ENCODE results near the gene ANO4. TPM values are rescaled to one million over a fixed set of nuclear protein-coding genes. Genes with fewer than 3 reads are reported as not detected.
"Not testable (repeated sequence)": the region's sequence is repeated elsewhere in the genome, so short reads cannot be mapped to it uniquely, and the experiment has no call there.

The ANO4 gene
- total RNA-seq, 2 donors from 2014 or later = 0.19 to 0.32 TPM

GRCh38 chr12:101127521-101128219, 333.1 kb downstream of the ANO4 start:
- Histone ChIP-seq H3K9me3 (no peaks in the 10 kb centered on the region), H3K4me1 (no peaks in the 10 kb centered on the region), H3K4me3 (no peak overlapping the region), H3K27me3 (no peaks in the 10 kb centered on the region), H3K36me3 (no peaks in the 10 kb centered on the region), H3K27ac (no peak overlapping the region), H3K9ac (ENCODE audit: low read depth in 2 of 2, low read length in 2 of 2) (no peak overlapping the region)
- TF ChIP-seq CTCF (IDR thresholded peaks at IDR 0.05) = no peak
- intact Hi-C loops (cut with DNase I) = no loop called here
- no peak for DNase-seq

DNA sequence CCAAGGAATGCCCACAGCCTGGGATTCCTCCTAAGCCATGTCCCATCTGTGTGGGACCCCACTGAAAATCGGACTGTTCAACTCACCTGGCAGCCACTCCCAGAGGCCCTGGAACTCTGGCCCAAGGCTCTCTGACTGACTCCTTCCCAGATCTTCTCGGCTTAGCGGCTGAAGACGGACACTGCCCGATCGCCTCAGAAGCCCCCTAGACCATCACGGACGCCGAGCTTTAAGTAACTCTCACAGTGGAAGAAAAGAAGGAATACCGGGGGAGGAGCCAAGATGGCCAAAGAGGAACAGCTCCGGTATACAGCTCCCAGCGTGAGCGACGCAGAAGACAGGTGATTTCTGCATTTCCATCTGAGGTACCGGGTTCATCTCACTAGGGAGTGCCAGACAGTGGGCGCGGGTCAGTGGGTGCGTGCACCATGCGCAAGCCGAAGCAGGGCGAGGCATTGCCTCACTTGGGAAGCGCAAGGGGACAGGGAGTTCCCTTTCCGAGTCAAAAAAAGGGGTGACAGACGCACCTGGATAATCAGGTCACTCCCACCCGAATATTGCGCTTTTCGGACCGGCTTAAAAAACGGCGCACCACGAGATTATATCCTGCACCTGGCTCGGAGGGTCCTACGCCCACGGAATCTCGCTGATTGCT, 351.3 kb downstream of the ANO4 start:
- H3K4me3 ChIP-seq; H3K4me1 ChIP-seq; H3K9ac ChIP-seq (ENCODE audit: low read depth in 2 of 2, low read length in 2 of 2); H3K27me3 ChIP-seq; DNase-seq; H3K27ac ChIP-seq; H3K36me3 ChIP-seq; intact Hi-C loops (cut with DNase I); H3K9me3 ChIP-seq: not testable (repeated sequence)

DNA sequence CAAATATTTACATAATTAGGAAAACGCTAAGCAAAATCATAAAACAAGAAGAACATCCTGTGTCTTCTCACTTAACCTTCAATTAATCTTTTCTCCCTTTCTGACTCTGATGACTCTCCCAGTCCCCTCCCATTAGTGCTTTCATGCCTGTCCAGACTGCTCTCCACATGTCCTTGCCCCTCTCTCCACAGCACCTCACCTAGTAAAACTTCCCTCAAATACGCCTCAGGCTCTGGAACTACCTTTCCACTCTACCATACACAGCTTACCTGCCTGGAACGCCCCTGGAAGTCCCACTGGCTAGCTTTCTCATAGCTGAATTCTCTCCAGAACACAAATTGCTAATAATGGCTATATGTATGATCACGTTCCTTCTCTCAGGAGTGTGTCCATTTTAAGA, 370.7 kb downstream of the ANO4 start:
- intact Hi-C loops (cut with DNase I) = no loop called here
- no peaks in the 10 kb centered on the region for H3K27me3 ChIP-seq
- no peak overlapping the region for H3K27ac ChIP-seq
- no peak for TF ChIP-seq CTCF (IDR thresholded peaks at IDR 0.05)
- no peaks in the 10 kb centered on the region for H3K36me3 ChIP-seq
- no peak overlapping the region for H3K4me3 ChIP-seq
- DNase-seq = no peak
- no peak overlapping the region for H3K9ac ChIP-seq (ENCODE audit: low read depth in 2 of 2, low read length in 2 of 2)
- no peaks in the 10 kb centered on the region for H3K4me1 ChIP-seq
- H3K9me3 ChIP-seq = no peaks in the 10 kb centered on the region

DNA sequence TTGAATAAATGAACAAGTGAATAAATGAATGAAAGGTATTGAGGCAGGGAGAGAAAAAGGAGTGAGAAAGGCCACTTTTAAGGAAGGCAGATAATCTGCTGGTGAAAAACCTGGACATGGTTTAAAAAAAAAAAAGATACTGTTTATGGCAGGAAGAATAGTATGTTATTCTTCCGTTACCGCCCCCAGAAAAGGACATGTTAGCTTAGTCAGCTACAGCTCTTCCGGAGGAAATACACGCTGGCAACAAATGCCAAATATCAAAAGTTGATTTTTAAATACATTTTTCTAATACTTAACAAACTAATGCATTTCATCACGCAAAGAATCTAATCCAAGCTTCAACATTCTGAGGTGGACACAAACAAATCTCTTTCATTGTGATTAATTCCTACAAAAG, 372.3 kb downstream of the ANO4 start:
- intact Hi-C loops (cut with DNase I) = no loop called here
- no peaks in the 10 kb centered on the region for H3K27me3 ChIP-seq
- DNase-seq = no peak

DNA sequence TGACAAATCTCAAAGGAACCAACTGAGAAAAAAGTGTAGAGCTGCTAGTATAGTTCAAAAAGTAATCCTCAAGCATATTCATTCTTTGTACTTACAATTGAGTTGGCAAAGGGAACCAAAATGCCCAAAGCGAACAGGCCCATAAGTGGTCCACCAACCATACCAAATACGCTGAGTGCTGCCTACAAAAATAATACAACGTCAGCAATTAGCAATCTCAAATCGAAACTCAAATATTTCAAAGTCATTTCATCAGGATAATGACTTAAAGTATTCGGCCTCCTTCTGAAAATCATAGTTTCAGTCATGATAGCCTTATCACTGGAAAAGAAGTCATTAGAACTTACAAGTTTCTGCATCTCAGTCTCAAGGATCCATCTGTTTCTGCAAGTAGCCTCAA, 373.4 kb downstream of the ANO4 start:
- intact Hi-C loops (cut with DNase I) = no loop called here
- TF ChIP-seq CTCF (IDR thresholded peaks at IDR 0.05) = no peak
- Histone ChIP-seq H3K4me1 (no peaks in the 10 kb centered on the region), H3K36me3 (no peaks in the 10 kb centered on the region), H3K9me3 (no peaks in the 10 kb centered on the region), H3K27ac (no peak overlapping the region), H3K4me3 (no peak overlapping the region), H3K9ac (ENCODE audit: low read depth in 2 of 2, low read length in 2 of 2) (no peak overlapping the region), H3K27me3 (no peaks in the 10 kb centered on the region)
- no peak for DNase-seq

More for the DNA sequence above, 372.3 kb downstream of the ANO4 start:
- Histone ChIP-seq H3K9me3 (no peaks in the 10 kb centered on the region), H3K36me3 (no peaks in the 10 kb centered on the region), H3K9ac (ENCODE audit: low read depth in 2 of 2, low read length in 2 of 2) (no peak overlapping the region), H3K4me1 (no peaks in the 10 kb centered on the region), H3K27ac (no peak overlapping the region), H3K4me3 (no peak overlapping the region)
- no peak for TF ChIP-seq CTCF (IDR thresholded peaks at IDR 0.05)

- H3K27me3 ChIP-seq = no peaks in the 10 kb centered on the region
- peak; percentile 23 for DNase-seq
- intact Hi-C loops (cut with DNase I) = loop anchor here (5.0 kb wide), 1 partner anchor 150 kb away; no protein-coding TSS in a partner anchor
- H3K36me3 ChIP-seq = no peaks in the 10 kb centered on the region
- no peak overlapping the region for H3K4me3 ChIP-seq
- TF ChIP-seq CTCF (IDR thresholded peaks at IDR 0.05) = peak; percentile 27
- no peak overlapping the region for H3K27ac ChIP-seq
- H3K4me1 ChIP-seq = no peaks in the 10 kb centered on the region
- no peak overlapping the region for H3K9ac ChIP-seq (ENCODE audit: low read depth in 2 of 2, low read length in 2 of 2)
- no peaks in the 10 kb centered on the region for H3K9me3 ChIP-seq
These were observed 377.7 kb downstream of the ANO4 start for GRCh38 chr12:101172316-101172715.

Measured in colonic mucosa (tissue), 4 donors.